DND-41 (cell line): ENCODE results near the gene ABHD16A.

Source experiments
- ATAC-seq: fragments of 200-7000 bp; cut with Tn5 transposase; 3 replicates; pipeline ENCODE4 v1.9.1; 2021; ENCODE audit warnings: low read depth; ENCODE audit not compliant: insufficient read depth
- DNase-seq: peaks from one replicate; pipeline ENCODE4 v3.0.0-alpha.2; 2020
- H2AFZ ChIP-seq: 2 replicates; pipeline ENCODE4 v1.6.0; 2012; ENCODE audit warnings: low read depth, low read length
- H3K27ac ChIP-seq: 2 replicates; pipeline ENCODE4 v1.5.1; 2012; ENCODE audit warnings: low read length, inconsistent platforms
- H3K27me3 ChIP-seq: fragments of 200-600 bp; sonication (generic); 2 replicates; pipeline ENCODE4 v1.6.0; 2012; ENCODE audit warnings: low read length, mild to moderate bottlenecking, inconsistent platforms; ENCODE audit not compliant: insufficient read depth, poor library complexity
- H3K36me3 ChIP-seq: 2 replicates; pipeline ENCODE4 v1.5.1; 2012; ENCODE audit warnings: low read length, inconsistent platforms; ENCODE audit not compliant: insufficient read depth
- H3K4me1 ChIP-seq: 2 replicates; pipeline ENCODE4 v1.5.1; 2012; ENCODE audit warnings: mild to moderate bottlenecking, low read length; ENCODE audit not compliant: insufficient read depth
- H3K4me2 ChIP-seq: 2 replicates; pipeline ENCODE4 v1.6.0; 2012; ENCODE audit warnings: mild to moderate bottlenecking, moderate library complexity, low read length, inconsistent platforms; ENCODE audit not compliant: insufficient read depth
- H3K4me3 ChIP-seq, 2 experiments: fragments of 200-600 bp in 1 of 2; shearing (Covaris generic) in 1 of 2; 2 replicates each; pipeline ENCODE4 v1.5.1; 2012 to 2016; ENCODE audit warnings: inconsistent platforms in 2 of 2, low read length in 2 of 2, mild to moderate bottlenecking in 2 of 2, low read depth in 1 of 2, moderate library complexity in 1 of 2
- H3K79me2 ChIP-seq: 2 replicates; pipeline ENCODE4 v1.6.0; 2012; ENCODE audit warnings: low read length, inconsistent platforms; ENCODE audit not compliant: insufficient read depth
- H3K9ac ChIP-seq: 2 replicates; pipeline ENCODE4 v1.6.0; 2012; ENCODE audit warnings: low read depth, mild to moderate bottlenecking, inconsistent platforms, low read length, moderate library complexity
- H3K9me3 ChIP-seq: 2 replicates; pipeline ENCODE4 v1.5.1; 2012; ENCODE audit warnings: low read length, moderate library complexity, mild to moderate bottlenecking, inconsistent platforms; ENCODE audit not compliant: insufficient read depth, severe bottlenecking
- H4K20me1 ChIP-seq: 2 replicates; pipeline ENCODE4 v1.6.0; 2012; ENCODE audit warnings: low read length; ENCODE audit not compliant: insufficient read depth
- EZH2 ChIP-seq: IDR thresholded peaks from 3 replicates; pipeline ENCODE4 v1.6.1; 2012; ENCODE audit warnings: borderline replicate concordance, low read depth, mild to moderate bottlenecking, moderate library complexity, low read length, inconsistent platforms; ENCODE audit not compliant: severe bottlenecking
- TF ChIP-seq, protein P1 (sequence below): IDR thresholded peaks from 2 replicates; pipeline ENCODE4 v1.5.1; 2012; ENCODE audit warnings: borderline replicate concordance, low read length, moderate library complexity, mild to moderate bottlenecking; ENCODE audit not compliant: poor library complexity, severe bottlenecking; ENCODE audit errors: extremely low read depth

Gene ABHD16A

DNA sequence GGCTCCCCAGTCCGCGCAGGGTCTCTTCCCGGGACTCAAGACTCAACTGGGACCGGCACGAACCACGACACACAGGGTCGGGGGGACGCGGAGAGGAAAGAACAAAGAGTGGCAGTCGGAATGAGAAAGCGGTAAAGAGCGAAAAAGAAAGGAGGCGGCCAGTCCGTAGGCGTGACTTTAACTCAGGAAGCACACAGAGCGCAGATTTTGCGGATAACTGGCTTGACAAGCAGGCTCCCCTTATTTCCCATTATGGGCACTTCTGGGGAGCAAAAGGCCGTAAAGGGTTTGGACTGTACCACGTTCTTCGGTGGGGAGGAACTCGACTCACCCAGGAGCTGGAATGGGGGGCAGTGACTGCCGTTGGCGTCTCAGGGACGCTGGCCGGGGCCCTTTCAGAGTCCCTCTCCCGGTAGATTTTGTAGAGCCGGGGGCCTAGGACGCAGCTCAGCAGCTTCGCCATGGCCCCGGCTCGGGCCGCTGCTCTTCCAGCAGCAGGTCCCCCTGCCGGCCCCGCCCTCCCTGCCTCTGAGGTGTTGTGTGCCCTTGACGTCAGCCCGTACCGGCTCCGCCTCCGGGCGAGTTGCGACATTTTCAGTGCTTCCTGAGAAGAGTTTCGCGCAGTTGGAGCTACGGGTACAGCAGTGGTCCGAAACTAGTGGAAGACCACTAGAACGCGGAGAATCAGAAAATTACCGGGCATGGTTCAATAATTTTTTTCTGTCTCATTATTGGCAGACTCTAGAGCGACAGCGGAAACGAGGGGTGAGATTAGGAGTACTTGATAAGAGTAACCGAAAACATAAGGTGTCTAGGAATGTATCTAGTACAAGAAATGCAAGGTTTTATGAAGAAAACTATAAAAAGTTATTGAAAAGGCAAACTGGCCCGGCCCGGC, at the start of gene ABHD16A:
Gene ABHD16A, minus strand, starts transcription at position 506 of the 898 bp plus-strand sequence. Its CDS starts 43 bp downstream, at position 463.
- peaks cover 34% of the 10 kb centered on the region for H3K4me1 ChIP-seq
- H3K27ac ChIP-seq: peak within 1 kb of the TSS; percentile 93
- TF ChIP-seq, protein P1, sequence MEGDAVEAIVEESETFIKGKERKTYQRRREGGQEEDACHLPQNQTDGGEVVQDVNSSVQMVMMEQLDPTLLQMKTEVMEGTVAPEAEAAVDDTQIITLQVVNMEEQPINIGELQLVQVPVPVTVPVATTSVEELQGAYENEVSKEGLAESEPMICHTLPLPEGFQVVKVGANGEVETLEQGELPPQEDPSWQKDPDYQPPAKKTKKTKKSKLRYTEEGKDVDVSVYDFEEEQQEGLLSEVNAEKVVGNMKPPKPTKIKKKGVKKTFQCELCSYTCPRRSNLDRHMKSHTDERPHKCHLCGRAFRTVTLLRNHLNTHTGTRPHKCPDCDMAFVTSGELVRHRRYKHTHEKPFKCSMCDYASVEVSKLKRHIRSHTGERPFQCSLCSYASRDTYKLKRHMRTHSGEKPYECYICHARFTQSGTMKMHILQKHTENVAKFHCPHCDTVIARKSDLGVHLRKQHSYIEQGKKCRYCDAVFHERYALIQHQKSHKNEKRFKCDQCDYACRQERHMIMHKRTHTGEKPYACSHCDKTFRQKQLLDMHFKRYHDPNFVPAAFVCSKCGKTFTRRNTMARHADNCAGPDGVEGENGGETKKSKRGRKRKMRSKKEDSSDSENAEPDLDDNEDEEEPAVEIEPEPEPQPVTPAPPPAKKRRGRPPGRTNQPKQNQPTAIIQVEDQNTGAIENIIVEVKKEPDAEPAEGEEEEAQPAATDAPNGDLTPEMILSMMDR: no peak
- TF ChIP-seq EZH2: no peak
- H2AFZ ChIP-seq: peak within 1 kb of the TSS; percentile 81
- no peaks in the 10 kb centered on the region for H3K27me3 ChIP-seq
- H4K20me1 ChIP-seq: no peaks in the 10 kb centered on the region
- no peaks in the 10 kb centered on the region for H3K9me3 ChIP-seq
- peak within 1 kb of the TSS; percentile 84 for H3K9ac ChIP-seq
- peak within 1 kb of the TSS; percentile 73 for H3K4me2 ChIP-seq
- H3K79me2 ChIP-seq: peaks cover 42% of the 10 kb centered on the region
- ATAC-seq: peak; percentile 92
- peaks cover 28% of the 10 kb centered on the region for H3K36me3 ChIP-seq
- peak; percentile 99 for DNase-seq
- peak within 1 kb of the TSS; percentile 82 to 91 for H3K4me3 ChIP-seq

DNA sequence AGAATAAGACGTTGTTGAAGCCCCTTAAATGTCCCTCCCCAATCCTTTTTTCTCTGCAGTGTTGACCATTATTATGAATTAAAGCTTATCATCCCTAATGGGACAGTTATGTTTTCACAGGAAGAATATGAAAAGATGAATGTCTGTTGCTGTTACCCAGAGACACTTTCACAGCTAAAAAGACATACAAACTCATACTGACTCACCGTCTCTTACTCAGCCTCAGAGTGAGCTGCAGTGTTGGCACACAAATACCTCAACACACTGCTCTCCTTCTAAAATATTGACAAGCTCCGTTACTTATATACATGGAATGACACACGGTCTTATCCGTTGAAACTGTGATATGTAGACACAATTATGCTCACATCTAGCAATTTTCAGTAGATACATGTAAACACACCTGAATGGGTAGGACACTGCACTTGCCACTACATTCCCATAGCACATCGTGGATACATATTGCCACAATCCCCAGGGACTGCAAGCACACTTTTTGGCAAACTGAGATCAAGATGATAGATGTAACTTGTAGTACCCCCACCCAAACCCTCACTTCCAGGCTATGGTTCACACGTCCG, 49.7 kb upstream of the ABHD16A start:
- Histone ChIP-seq H3K9me3 (no peaks in the 10 kb centered on the region), H3K79me2 (no peaks in the 10 kb centered on the region), H3K36me3 (peaks cover 30% of the 10 kb centered on the region), H3K9ac (no peak overlapping the region), H4K20me1 (no peaks in the 10 kb centered on the region), H3K27ac (no peak overlapping the region), H3K27me3 (no peaks in the 10 kb centered on the region), H3K4me2 (no peak overlapping the region), H3K4me1 (no peaks in the 10 kb centered on the region), H3K4me3 (no peak overlapping the region), H2AFZ (no peak overlapping the region)
- no peak for DNase-seq
- no peak; the same call in 2 of the 3 replicates for ATAC-seq
- no peak for TF ChIP-seq EZH2
- TF ChIP-seq, protein P1: no peak

DNA sequence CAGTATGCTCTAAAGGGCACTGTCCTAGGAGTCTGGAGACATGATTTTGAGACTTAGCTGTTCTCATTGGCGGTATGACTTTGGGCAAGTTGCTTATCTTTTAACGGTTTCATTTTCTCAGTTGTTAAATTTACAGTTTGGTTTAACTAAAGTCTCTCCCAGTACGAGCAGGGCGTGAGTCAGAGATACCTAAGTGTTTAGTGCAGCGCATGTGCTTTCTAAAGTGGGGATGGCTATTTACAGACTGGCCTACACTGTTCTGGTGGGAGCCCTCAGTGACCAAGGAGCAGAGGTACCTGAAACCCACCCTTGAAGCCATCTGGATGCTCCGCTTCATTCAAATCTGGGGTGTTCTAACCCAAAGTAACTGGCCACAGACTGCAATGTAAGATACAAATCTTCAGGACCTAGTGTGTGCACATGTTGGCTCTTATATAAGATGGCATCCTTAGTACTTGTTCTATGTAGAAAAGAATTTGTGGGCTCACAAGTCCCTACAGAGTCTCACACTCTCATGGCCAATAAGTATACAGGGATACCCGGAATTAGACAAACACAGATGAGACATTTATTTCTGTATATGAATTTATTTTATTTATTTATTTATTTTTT, 47.4 kb upstream of the ABHD16A start:
- DNase-seq (no peak), ATAC-seq (no peak)
- H3K36me3 ChIP-seq: peaks cover 38% of the 10 kb centered on the region
- H3K4me1 ChIP-seq: no peaks in the 10 kb centered on the region
- no peak overlapping the region for H3K4me3 ChIP-seq
- no peaks in the 10 kb centered on the region for H3K9me3 ChIP-seq
- TF ChIP-seq EZH2: no peak
- TF ChIP-seq, protein P1: no peak
- H3K4me2 ChIP-seq: no peak overlapping the region
- no peak overlapping the region for H3K9ac ChIP-seq
- no peaks in the 10 kb centered on the region for H3K27me3 ChIP-seq
- peaks cover 6% of the 10 kb centered on the region; the same call in 1 of the 2 replicates for H4K20me1 ChIP-seq
- no peak overlapping the region for H3K27ac ChIP-seq
- no peak overlapping the region for H2AFZ ChIP-seq
- H3K79me2 ChIP-seq: no peaks in the 10 kb centered on the region
